ENCODE data around the gene DOCK3.

DOCK3 gene, protein sequence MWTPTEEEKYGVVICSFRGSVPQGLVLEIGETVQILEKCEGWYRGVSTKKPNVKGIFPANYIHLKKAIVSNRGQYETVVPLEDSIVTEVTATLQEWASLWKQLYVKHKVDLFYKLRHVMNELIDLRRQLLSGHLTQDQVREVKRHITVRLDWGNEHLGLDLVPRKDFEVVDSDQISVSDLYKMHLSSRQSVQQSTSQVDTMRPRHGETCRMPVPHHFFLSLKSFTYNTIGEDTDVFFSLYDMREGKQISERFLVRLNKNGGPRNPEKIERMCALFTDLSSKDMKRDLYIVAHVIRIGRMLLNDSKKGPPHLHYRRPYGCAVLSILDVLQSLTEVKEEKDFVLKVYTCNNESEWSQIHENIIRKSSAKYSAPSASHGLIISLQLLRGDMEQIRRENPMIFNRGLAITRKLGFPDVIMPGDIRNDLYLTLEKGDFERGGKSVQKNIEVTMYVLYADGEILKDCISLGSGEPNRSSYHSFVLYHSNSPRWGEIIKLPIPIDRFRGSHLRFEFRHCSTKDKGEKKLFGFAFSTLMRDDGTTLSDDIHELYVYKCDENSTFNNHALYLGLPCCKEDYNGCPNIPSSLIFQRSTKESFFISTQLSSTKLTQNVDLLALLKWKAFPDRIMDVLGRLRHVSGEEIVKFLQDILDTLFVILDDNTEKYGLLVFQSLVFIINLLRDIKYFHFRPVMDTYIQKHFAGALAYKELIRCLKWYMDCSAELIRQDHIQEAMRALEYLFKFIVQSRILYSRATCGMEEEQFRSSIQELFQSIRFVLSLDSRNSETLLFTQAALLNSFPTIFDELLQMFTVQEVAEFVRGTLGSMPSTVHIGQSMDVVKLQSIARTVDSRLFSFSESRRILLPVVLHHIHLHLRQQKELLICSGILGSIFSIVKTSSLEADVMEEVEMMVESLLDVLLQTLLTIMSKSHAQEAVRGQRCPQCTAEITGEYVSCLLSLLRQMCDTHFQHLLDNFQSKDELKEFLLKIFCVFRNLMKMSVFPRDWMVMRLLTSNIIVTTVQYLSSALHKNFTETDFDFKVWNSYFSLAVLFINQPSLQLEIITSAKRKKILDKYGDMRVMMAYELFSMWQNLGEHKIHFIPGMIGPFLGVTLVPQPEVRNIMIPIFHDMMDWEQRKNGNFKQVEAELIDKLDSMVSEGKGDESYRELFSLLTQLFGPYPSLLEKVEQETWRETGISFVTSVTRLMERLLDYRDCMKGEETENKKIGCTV (N-terminal part only)

GRCh38 chr3:50674349-50675178, at the start of gene DOCK3:
Gene DOCK3, plus strand, starts transcription at chr3:50674927. Its CDS starts 337 bp downstream, at chr3:50675264.
- peak in 3 of 4 experiments; percentile 9 to 62 (median 27) for DNase-seq

GRCh38 chr3:50625231-50626182, 49.2 kb upstream of the DOCK3 start:
- DNase-seq, result no peak

- DNase-seq, result no peak
Observed at GRCh38 chr3:50626401-50626800, 48.3 kb upstream of the DOCK3 start.

- DNase-seq, result no peak
Observed at GRCh38 chr3:50627407-50628051, 47.2 kb upstream of the DOCK3 start.

DNA sequence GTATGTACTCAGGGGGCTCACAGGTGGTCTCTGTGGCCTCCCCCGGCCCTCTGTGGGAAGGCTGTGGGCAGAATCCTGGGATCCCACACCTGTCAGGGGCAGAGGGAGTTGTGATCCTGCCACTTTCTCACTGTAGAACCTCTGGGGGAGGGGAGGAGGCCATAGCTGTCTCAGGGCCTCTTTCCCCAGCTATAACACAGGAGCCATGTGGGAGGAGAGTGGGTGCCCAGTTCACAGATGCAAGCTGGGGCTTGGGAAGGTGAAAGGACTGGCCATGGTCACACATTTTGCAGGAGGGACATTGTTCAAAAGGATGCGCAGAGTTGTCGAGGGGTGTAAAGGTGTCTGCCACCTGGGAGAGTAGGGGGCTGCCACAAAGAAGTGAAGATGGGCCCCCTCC, 46.1 kb upstream of the DOCK3 start:
- DNase-seq, result no peak

- DNase-seq, result no peak
Observed at GRCh38 chr3:50630394-50630793, 44.3 kb upstream of the DOCK3 start.

DNA sequence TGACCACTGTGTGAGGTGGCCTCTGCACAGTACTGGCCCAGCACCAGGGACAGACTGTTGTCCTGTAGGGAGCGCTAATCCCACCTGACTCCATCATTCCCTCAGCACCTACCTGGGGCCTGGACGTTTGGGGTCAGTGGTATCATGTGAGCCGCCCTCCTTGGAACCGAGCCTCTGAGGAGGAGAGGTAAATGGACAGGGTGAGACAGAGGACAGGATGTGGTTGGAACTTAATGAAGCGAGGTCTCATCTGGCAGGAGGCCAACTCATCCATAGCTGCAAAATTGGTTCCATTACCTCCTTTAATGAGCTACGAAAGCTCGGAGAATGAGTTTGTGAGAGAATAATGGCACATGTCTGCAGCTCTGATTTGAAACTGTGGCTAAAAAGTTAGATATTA, 43.9 kb upstream of the DOCK3 start:
- no peak for DNase-seq

DNA sequence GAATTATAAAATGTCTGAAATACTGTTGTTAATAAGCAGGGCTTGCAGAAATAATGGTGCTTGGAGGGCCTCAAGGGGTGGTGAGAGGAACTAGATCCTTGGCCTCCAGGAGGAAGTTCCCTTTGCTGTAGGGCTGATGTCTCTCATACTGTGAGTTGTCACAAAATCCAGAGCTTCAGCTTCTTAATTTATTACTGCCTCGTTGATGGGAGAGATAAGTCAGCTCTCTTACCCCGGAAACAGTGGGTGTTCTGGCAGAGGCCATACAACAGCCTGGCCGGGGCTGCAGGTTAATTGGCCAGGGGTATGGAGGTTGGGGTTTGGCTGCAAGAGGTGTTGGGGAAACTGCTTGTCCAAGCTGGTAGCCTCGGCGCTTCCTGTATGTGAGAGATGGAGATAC, 42.3 kb upstream of the DOCK3 start:
- no peak for DNase-seq

GRCh38 chr3:50633230-50633790, 41.4 kb upstream of the DOCK3 start:
- DNase-seq, result no peak

DNA sequence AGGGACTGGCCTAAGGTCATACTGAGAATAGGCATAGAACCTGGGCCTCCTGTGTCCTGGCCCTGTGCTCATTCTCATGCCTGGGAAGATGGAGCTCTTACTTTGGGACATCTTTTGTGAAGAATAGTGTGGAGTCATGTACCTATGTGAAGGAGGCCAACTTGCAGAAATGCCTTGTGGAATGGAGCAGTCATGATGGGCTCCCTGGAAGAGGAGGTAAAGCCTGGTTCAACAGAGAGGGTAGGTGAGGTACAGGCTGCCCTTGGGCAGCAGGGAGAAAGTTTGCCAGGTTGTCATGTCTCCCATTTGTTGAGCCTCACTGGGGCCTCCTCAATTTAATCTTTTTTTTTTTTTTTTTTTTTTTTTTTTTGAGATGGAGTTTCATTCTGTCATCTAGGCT, 39.7 kb upstream of the DOCK3 start:
- DNase-seq, result no peak

DNA sequence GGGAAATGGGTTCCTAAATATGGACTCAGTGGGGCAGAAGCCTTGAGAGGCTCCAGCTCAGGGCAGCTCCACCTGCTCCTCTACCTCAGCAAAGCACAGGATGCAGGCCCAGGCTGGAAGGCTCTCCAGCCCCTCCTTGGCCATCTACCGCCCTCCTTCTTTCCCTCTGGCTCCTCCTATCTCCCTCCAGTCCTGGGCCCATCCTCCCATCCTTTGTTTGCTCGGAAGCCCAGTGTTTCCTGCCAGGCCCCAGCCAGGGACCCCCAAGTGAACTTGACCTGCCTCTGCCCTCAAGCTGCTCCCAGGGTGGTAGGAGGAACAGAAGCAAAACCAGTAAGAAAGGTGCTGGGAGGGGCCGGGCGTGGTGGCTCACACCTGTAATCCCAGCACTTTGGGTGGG, 37.7 kb upstream of the DOCK3 start:
- no peak for DNase-seq

GRCh38 chr3:50637945-50638344, 36.8 kb upstream of the DOCK3 start:
- DNase-seq, result no peak

DNA sequence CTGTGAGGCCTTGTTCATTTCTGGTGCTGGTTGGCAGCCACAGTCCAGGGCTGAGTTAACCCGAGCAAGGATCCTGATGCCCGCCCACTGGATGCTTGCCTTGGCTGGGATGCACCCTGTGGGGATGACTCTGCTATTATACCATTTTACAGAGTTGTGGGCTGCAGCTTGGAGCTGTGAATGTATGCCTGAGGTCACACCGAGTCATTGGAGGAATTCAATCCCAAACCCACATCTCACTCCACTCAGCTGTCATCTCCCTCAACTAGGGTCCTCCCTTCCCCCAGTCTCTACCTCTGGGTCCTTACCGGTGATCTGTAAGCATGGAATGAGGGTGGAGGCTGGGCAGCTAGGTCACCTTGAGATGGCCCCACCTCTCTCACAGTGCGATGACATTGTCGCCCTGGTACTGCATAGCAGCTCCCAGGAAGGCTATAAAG, 35.7 kb upstream of the DOCK3 start:
- DNase-seq, result no peak

DNA sequence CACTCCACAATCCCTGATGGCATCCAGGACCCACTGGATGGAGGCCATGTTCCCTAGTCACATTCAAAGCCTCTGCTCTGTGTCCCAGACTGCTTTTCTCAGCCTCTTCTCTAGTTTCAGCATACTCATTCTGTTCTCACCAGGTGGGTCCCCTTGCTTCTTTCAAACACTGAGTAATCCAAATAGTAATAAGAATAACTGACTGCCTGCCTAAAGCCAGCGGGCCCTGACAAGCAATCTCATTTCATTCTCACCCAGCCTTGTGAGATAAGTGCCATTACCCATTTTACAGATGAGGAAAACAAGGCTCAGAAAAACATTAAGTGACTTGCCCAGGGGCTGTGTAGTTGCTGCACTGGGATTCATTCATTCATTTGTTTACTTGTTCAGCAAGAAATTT, 32.3 kb upstream of the DOCK3 start:
- DNase-seq, result no peak

- DNase-seq, result no peak
Observed at GRCh38 chr3:50644561-50644960, 30.2 kb upstream of the DOCK3 start.

DNA sequence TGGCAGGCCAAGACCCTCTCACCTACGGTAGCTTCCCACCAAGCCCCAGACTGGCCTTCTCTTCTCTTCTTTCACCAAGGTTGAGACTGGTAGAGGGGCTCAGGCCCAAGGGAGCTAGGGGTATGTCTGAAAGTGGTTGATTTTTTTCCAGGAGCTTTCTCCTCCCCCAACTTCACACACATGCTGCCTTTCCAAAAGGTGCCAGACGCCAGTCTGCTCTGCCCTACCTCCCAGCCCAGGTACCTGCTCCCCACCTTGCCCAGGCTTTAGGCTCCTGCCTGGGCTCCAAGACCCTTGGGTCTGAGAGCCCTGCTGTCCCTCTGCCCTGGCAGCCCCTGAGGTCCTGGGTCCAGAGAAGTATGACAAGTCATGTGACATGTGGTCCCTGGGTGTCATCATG, 29.3 kb upstream of the DOCK3 start:
- no peak for DNase-seq

DNA sequence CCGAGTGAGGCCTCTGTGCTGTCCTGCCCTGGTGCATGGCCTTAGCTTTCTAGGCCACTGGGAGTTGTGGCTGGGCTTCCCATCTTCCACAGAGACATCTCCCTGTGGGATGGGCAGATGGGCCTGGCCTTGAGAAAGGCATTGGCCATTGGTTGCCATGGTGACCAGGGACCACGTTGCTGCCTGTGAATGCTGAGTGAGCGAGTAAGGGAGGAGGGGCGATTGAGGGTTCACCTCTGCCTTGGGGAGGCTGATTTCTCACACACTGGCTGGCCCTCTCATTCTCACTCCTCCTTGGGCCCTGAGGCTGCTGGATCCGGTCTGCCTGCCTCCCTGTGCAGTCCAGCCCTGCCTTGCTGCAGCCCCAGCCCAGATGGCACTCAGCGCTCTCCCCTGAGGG, 26.4 kb upstream of the DOCK3 start:
- no peak for DNase-seq

DNA sequence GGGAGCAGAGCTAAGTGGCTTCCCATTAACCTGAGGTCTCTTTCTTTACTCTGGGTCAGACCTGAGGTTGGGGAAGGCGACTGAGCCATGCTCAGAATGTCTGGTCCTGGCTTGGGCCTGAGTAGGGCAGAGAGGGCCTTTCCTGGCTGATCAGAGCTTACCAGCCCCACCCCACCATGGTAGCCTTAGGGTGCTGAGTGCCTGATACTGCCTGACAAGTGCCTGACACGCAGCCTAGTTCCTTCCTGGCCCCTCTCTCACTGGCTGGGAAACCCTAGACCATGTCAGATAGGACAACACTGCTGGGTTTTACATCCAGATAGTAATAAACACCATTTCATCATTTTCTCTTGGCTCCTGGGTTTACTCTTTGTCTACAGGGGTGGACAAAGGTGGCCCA, 25.8 kb upstream of the DOCK3 start:
- no peak for DNase-seq

DNA sequence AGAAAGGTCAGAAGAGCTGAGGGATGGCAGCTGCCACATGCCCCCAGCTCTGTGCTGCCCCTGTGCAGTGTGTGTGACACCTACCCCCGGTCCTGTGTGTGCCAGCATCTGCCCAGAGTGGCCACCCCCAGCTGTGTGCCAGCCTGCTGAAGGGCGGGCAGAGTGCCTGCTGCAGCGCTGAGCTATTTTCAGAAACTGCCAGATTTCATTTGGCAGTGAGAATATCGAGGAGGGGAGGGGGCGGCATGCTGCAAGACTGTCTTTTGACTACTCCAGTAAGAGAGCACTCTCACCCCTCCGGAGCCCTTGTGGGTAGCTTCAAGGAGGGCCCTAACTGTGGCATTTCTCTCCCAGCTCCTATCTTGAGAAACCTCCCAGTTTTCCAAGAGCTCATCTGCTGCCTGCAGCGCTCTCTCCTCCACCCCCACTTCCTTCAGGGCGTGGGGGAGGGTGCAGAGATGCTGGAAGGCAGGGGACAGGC, 25.2 kb upstream of the DOCK3 start:
- DNase-seq, result no peak

DNA sequence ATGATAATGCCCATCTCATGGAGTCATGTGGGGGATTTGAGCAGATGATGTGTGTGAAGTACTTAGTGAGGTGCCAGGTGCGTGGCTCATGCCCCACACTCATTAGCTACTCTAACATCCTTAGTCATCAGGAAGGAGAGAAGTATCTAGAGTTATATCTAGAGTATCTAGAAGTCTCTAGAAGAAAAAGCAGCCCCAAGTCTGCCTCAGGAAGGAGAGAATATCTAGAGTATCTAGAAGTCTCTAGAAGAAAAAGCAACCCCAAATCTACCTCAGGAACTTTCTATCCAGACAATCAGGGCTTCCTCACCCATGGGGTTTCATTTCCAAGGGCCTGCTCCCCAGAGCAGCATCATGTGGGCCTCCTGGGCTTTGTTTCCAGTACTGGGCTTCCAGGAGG, 24.7 kb upstream of the DOCK3 start:
- no peak for DNase-seq

All from activated naive CD4-positive, alpha-beta T cell (primary cell).